GM12878 (cell line): ENCODE results near the gene SAPCD2. TPM values are rescaled to one million over a fixed set of nuclear protein-coding genes. Genes with fewer than 3 reads are reported as not detected.

Source experiments
- ATAC-seq: fragments of 200-7000 bp; cut with Tn5 transposase; 3 replicates; pipeline ENCODE4 v1.9.1; 2020; ENCODE audit warnings: mild to moderate bottlenecking, moderate library complexity
- BruUV-seq: library from RNA; stranded (reverse); fragments of 400-500 nt; replicated peaks from 2 replicates; lab custom pipeline; 2021; lab: Mats Ljungman, UMichigan
- CTCF ChIA-PET: fragments of 300-600 bp; sonication (Branson Sonifier 250); formaldehyde crosslinking; extraction: SDS; loops from one replicate; lab custom pipeline; 2021; ENCODE audit warnings: inconsistent platforms; lab: Yijun Ruan, JAX
- POLR2A ChIA-PET: fragments of 350-600 bp; formaldehyde crosslinking; extraction: SDS; loops from one replicate; lab custom pipeline; 2021; ENCODE audit warnings: inconsistent platforms; lab: Charles Lee
- RAD21 ChIA-PET: fragments of 300-600 bp; sonication (Branson Sonifier 250); formaldehyde crosslinking; loops from one replicate; lab custom pipeline; 2023; ENCODE audit warnings: antibody characterized with exemption; ENCODE audit not compliant: unreplicated experiment; lab: Charles Lee
- SMC1A ChIA-PET: fragments of 300-600 bp; sonication (Branson Sonifier 250); formaldehyde crosslinking; loops from one replicate; lab custom pipeline; 2023; ENCODE audit not compliant: unreplicated experiment, uncharacterized antibody; lab: Charles Lee
- DNase-seq: peaks from one replicate; pipeline ENCODE4 v3.0.0-alpha.2; 2011; ENCODE audit warnings: low read depth, low spot score
- FAIRE-seq: peaks from 3 replicates; lab custom pipeline; 2011; peaks lifted over from hg19 to GRCh38; lab: Jason Lieb, UNC
- H2AFZ ChIP-seq: 2 replicates; pipeline ENCODE4 v1.6.0; 2011; ENCODE audit warnings: low read depth, low read length, control low read depth; ENCODE audit not compliant: control insufficient read depth
- H3K27ac ChIP-seq: 2 replicates; pipeline ENCODE4 v1.5.1; 2011; ENCODE audit warnings: control low read depth; ENCODE audit not compliant: control insufficient read depth, insufficient read depth
- H3K27me3 ChIP-seq, 2 experiments: replicated peaks in 1 of 2; 2 replicates each; pipeline versions ENCODE4 v1.6.0 to v1.6.1; 2011; ENCODE audit warnings: low read length in 1 of 2; ENCODE audit not compliant: control insufficient read depth in 2 of 2, insufficient read depth in 2 of 2
- H3K36me3 ChIP-seq, 2 experiments: 2 replicates each; pipeline ENCODE4 v1.5.1; 2011; ENCODE audit warnings: low read length in 1 of 2; ENCODE audit not compliant: control insufficient read depth in 2 of 2, insufficient read depth in 2 of 2
- H3K4me1 ChIP-seq: 2 replicates; pipeline ENCODE4 v1.6.1; 2011; ENCODE audit warnings: mild to moderate bottlenecking, low read length, moderate library complexity, mixed read lengths; ENCODE audit not compliant: control insufficient read depth, insufficient read depth
- H3K4me2 ChIP-seq: 2 replicates; pipeline ENCODE4 v1.6.0; 2011; ENCODE audit warnings: control low read depth; ENCODE audit not compliant: control insufficient read depth, insufficient read depth
- H3K4me3 ChIP-seq: fragments of 200-600 bp; sonication (generic); 2 replicates; pipeline ENCODE4 v1.5.1; 2016
- H3K79me2 ChIP-seq: 2 replicates; pipeline ENCODE4 v1.6.0; 2011; ENCODE audit warnings: low read length; ENCODE audit not compliant: control insufficient read depth, insufficient read depth
- H3K9ac ChIP-seq: 2 replicates; pipeline ENCODE4 v1.8.0; 2011; ENCODE audit warnings: low read length, control low read depth, mixed read lengths; ENCODE audit not compliant: control insufficient read depth, insufficient read depth
- H3K9me3 ChIP-seq: replicated peaks from 3 replicates; pipeline ENCODE4 v1.5.1; 2011; ENCODE audit warnings: mild to moderate bottlenecking, low read length; ENCODE audit not compliant: control insufficient read depth, insufficient read depth
- H4K20me1 ChIP-seq: 2 replicates; pipeline ENCODE4 v1.6.0; 2011; ENCODE audit not compliant: control insufficient read depth, insufficient read depth
- BACH1 ChIP-seq: fragments of 450-650 bp; IDR thresholded peaks from 2 replicates; pipeline ENCODE4 v1.6.1; 2017; ENCODE audit warnings: mild to moderate bottlenecking, borderline replicate concordance
- BHLHE40 ChIP-seq, 2 experiments: fragments of 450-650 bp in 1 of 2; IDR thresholded peaks; 2 replicates each; pipeline ENCODE4 v1.6.1; 2011 to 2017; ENCODE audit warnings: low read depth in 2 of 2, borderline replicate concordance in 1 of 2, improper control_type of control experiment in 1 of 2, low read length in 1 of 2, mild to moderate bottlenecking in 1 of 2
- GATAD2B ChIP-seq: fragments of 450-650 bp; conservative IDR thresholded peaks from 2 replicates; pipeline ENCODE4 v1.6.1; 2017; ENCODE audit warnings: low read depth, mild to moderate bottlenecking, moderate library complexity
- MTA2 ChIP-seq: fragments of 450-650 bp; IDR thresholded peaks from 2 replicates; pipeline ENCODE4 v1.6.1; 2016; ENCODE audit warnings: low read depth, mild to moderate bottlenecking, moderate library complexity
- NBN ChIP-seq: fragments of 450-650 bp; IDR thresholded peaks from 2 replicates; pipeline ENCODE4 v1.6.1; 2016
- NR2F1 ChIP-seq: fragments of 450-650 bp; conservative IDR thresholded peaks from 2 replicates; pipeline ENCODE4 v1.6.1; 2017; ENCODE audit warnings: mild to moderate bottlenecking
- POLR2AphosphoS2 ChIP-seq: IDR thresholded peaks from 2 replicates; pipeline ENCODE4 v1.6.1; 2011; ENCODE audit warnings: low read depth, mild to moderate bottlenecking, low read length, improper control_type of control experiment, moderate library complexity
- RAD21 ChIP-seq: IDR thresholded peaks from 2 replicates; pipeline ENCODE4 v1.6.1; 2011; ENCODE audit warnings: mild to moderate bottlenecking, low read depth, low read length, moderate library complexity; ENCODE audit not compliant: insufficient read depth
- RELA ChIP-seq: fragments of 450-650 bp; IDR thresholded peaks from 2 replicates; pipeline ENCODE4 v1.8.0; 2014; ENCODE audit warnings: borderline replicate concordance; ENCODE audit not compliant: partially characterized antibody
- RUNX3 ChIP-seq: IDR thresholded peaks from 2 replicates; pipeline ENCODE4 v1.6.1; 2012; ENCODE audit warnings: low read length, inconsistent platforms
- SMC3 ChIP-seq: IDR thresholded peaks from 2 replicates; pipeline ENCODE4 v1.6.1; 2011; ENCODE audit warnings: low read length, improper control_type of control experiment, borderline replicate concordance
- SP1 ChIP-seq: IDR thresholded peaks from one replicate; pipeline ENCODE4 v1.6.1; 2011; ENCODE audit warnings: low read depth, low read length
- TCF12 ChIP-seq: IDR thresholded peaks from 2 replicates; pipeline ENCODE4 v1.6.1; 2011; ENCODE audit warnings: low read depth, mild to moderate bottlenecking, low read length
- WGBS: methylation state at CpG from one replicate; pipeline ENCODE4 v1.1.6; 2016; ENCODE audit warnings: low lambda C conversion rate; ENCODE audit not compliant: insufficient replicate concordance, insufficient coverage; ENCODE audit errors: missing lambda C conversion rate; 5-methylcytosine and 5-hydroxymethylcytosine counted together
- in situ Hi-C: fragments of 300-500 bp; cut with MboI; formaldehyde crosslinking; loops from 9 replicates; pipeline ENCODE4 v1.14.3; 2018; ENCODE audit warnings: mixed read lengths
- intact Hi-C: fragments of 100-400 bp; cut with micrococcal nuclease; formaldehyde crosslinking; loops from one replicate; pipeline ENCODE4 v1.14.2; 2022; ENCODE audit not compliant: unreplicated experiment
- polyA plus RNA-seq, 11 experiments: library from polyadenylated mRNA; depleted of rRNA in 4 of 11; unstranded in 6 of 11; stranded (reverse) in 5 of 11; fragments of >200 nt; fragmentation: Nextera tagmentation in 4 of 11; fragmentation: Illumina TruSeq in 1 of 11; extraction: Ambion mirVana in 4 of 11; extraction: Trizol in 1 of 11; gene quantifications; 1 replicate in 1 of 11; 2 replicates in 10 of 11; pipeline versions ENCODE4 v1.2.1 to v1.2.3, GENCODE V29; 2011 to 2016; ENCODE audit warnings: inconsistent platforms in 2 of 11, missing spikeins in 2 of 11, low read depth in 1 of 11
- total RNA-seq, 4 experiments: library from RNA; depleted of rRNA in 3 of 4; stranded (reverse); fragments of >200 nt in 3 of 4; fragmentation: Illumina TruSeq in 1 of 4; extraction: Trizol in 1 of 4; gene quantifications; 2 replicates each; pipeline versions ENCODE4 v1.2.1 to v1.2.3, GENCODE V29; 2013 to 2021
- TF ChIP-seq, protein P1 (sequence below): IDR thresholded peaks from 2 replicates; pipeline ENCODE4 v1.6.1; 2011; ENCODE audit warnings: mild to moderate bottlenecking, low read depth, low read length, moderate library complexity; ENCODE audit not compliant: insufficient replicate concordance
- TF ChIP-seq, protein P2 (sequence below), 3 experiments: IDR thresholded peaks in 2 of 3; conservative IDR thresholded peaks in 1 of 3; 2 replicates each; pipeline ENCODE4 v1.5.1; 2011; ENCODE audit warnings: low read depth in 3 of 3, low read length in 3 of 3, mild to moderate bottlenecking in 3 of 3, control low read depth in 2 of 3, moderate library complexity in 2 of 3, inconsistent platforms in 1 of 3, mixed read lengths in 1 of 3; ENCODE audit not compliant: control insufficient read depth in 2 of 3, insufficient read depth in 1 of 3; ENCODE audit errors: extremely low read depth in 1 of 3

Gene SAPCD2
- total and polyA plus RNA-seq, 10 of the 15 experiments (the other 5 are each of a cell fraction or from before 2014, with no cell fraction given), result 1.6 to 35.2 (median 7.2) TPM

DNA sequence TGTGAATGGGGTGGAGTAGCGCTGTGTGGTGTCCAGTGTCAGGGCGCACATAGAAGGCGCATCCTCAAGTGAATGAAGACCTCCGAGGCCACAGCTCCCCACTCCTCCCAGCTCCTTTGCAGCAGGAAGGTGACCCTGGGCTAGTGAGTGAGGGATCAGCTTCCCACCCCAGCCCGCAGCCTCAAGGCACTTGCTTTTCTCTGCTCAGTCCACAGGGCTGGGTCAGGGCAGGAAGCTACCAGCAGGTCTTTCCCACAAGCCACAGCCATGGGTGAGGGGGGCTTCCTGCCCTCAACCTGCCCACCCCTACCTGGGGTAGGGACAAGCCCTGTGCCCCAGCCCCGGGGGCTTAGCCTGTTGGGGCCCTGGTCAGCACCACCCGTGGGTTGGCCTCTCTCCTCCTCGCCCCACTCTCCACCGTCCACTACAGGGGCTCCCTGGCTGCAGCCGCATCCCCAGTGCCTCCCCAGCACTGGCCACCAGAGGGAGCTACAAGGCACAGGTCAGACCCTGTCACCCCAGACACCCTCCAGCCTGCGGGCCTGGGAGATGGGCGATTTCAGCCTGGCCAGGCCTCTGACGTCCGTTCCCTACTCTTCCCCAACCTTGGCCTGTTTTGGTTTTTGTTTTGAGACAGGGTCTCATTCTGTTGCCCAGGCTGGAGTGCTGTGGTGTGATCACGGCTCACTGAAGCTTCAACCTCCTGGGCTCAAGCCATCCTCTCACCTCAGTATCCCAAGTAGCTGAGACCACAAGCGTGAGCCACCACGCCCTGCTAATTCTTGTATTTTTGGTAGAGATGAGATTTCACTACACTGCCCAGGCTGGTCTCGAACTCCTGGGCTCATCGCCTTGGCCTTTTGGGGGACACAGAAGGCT, 41.1 kb downstream of the SAPCD2 start:
- CTCF ChIA-PET, result interaction anchor here (0.6 to 4.7 kb wide), 52 partner anchors 10 to 302 kb away, joined by 3 to 65 read pairs (median 5); partner anchors contain the start of genes AJM1, C8G, CLIC3 and MAN1B1
- under 1% methylated on average over 19 of the region's 19 CpGs for WGBS
- RAD21 ChIA-PET, result interaction anchor here (0.8 to 2.1 kb wide), 10 partner anchors 18 to 263 kb away, joined by 3 to 23 read pairs (median 4); partner anchors contain the start of genes AJM1 and TRAF2
- Histone ChIP-seq H4K20me1 (no peaks in the 10 kb centered on the region), H3K9ac (no peak overlapping the region), H3K27me3 (peaks cover 0 to 2% of the 10 kb centered on the region in 2 experiments; a peak in 2 of 4 replicates), H3K4me1 (peaks cover 41% of the 10 kb centered on the region), H2AFZ (no peak overlapping the region), H3K4me2 (peak overlapping the region; percentile 77), H3K27ac (no peak overlapping the region), H3K4me3 (no peak overlapping the region), H3K36me3 (no peaks in the 10 kb centered on the region), H3K79me2 (no peaks in the 10 kb centered on the region), H3K9me3 (no peaks in the 10 kb centered on the region)
- BruUV-seq, result no TSS peak
- SMC1A ChIA-PET, result interaction anchor here (0.8 to 2.1 kb wide), 5 partner anchors 39 to 81 kb away, joined by 3 to 14 read pairs (median 4); no protein-coding TSS in a partner anchor
- intact Hi-C loops (no loop called here), in situ Hi-C loops (no loop called here)
- no peak for DNase-seq
- peak; percentile 86 for ATAC-seq
- POLR2A ChIA-PET, result interaction anchor here (0.5 to 1.0 kb wide), 4 partner anchors 37 to 302 kb away, joined by 3 to 5 read pairs (median 4); partner anchors contain the start of genes PAXX and TRAF2
- peak; percentile 91 for FAIRE-seq
- TF ChIP-seq, protein P1, sequence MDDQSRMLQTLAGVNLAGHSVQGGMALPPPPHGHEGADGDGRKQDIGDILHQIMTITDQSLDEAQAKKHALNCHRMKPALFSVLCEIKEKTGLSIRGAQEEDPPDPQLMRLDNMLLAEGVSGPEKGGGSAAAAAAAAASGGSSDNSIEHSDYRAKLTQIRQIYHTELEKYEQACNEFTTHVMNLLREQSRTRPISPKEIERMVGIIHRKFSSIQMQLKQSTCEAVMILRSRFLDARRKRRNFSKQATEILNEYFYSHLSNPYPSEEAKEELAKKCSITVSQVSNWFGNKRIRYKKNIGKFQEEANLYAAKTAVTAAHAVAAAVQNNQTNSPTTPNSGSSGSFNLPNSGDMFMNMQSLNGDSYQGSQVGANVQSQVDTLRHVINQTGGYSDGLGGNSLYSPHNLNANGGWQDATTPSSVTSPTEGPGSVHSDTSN, result peak; percentile 29
- TF ChIP-seq, protein P2, sequence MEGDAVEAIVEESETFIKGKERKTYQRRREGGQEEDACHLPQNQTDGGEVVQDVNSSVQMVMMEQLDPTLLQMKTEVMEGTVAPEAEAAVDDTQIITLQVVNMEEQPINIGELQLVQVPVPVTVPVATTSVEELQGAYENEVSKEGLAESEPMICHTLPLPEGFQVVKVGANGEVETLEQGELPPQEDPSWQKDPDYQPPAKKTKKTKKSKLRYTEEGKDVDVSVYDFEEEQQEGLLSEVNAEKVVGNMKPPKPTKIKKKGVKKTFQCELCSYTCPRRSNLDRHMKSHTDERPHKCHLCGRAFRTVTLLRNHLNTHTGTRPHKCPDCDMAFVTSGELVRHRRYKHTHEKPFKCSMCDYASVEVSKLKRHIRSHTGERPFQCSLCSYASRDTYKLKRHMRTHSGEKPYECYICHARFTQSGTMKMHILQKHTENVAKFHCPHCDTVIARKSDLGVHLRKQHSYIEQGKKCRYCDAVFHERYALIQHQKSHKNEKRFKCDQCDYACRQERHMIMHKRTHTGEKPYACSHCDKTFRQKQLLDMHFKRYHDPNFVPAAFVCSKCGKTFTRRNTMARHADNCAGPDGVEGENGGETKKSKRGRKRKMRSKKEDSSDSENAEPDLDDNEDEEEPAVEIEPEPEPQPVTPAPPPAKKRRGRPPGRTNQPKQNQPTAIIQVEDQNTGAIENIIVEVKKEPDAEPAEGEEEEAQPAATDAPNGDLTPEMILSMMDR (IDR thresholded peaks at IDR 0.05 in 2 of 3, conservative IDR thresholded peaks at IDR 0.05 in 1 of 3; ENCODE audit: control insufficient read depth in 2 of 3, extremely low read depth in 1 of 3, insufficient read depth in 1 of 3, low read depth in 3 of 3, low read length in 3 of 3), result peak; percentile 84 to 97 (median 93)
- TF ChIP-seq RAD21 (peak; percentile 34; the same call in 1 of the 2 replicates), RUNX3 (0 out of 2 replicates have a peak, but pooled peaks have one; percentile 10), NR2F1 (peak; percentile 94), POLR2AphosphoS2 (no peak), GATAD2B (peak; percentile 35; the same call in 1 of the 2 replicates), RELA (no peak), SMC3 (peak; percentile 45; the same call in 1 of the 2 replicates), SP1 (peak; percentile 10), TCF12 (0 out of 2 replicates have a peak, but pooled peaks have one; percentile 18), BHLHE40 (IDR thresholded peaks at IDR 0.05; ENCODE audit: borderline replicate concordance in 1 of 2, low read depth in 2 of 2, low read length in 1 of 2) (peak in 1 of 2 experiments; percentile 37; a peak in 1 of 4 replicates), BACH1 (0 out of 2 replicates have a peak, but pooled peaks have one; percentile 37), NBN (0 out of 2 replicates have a peak, but pooled peaks have one; percentile 14), MTA2 (0 out of 2 replicates have a peak, but pooled peaks have one; percentile 26)
